Astrocyte (in vitro differentiated cells and primary cell): ENCODE measurements around the gene CHD9NB.

Experiments used
- EZH2 ChIP-seq: IDR thresholded peaks from 2 replicates; pipeline ENCODE4 v1.6.1; 2012; ENCODE audit warnings: mild to moderate bottlenecking, low read length, inconsistent platforms; ENCODE audit not compliant: insufficient read depth
- TF ChIP-seq, protein P1 (sequence below): IDR thresholded peaks from 2 replicates; pipeline ENCODE4 v1.5.1; 2011; ENCODE audit warnings: low read depth, mild to moderate bottlenecking, inconsistent platforms, low read length, moderate library complexity; ENCODE audit not compliant: insufficient read depth

DNA sequence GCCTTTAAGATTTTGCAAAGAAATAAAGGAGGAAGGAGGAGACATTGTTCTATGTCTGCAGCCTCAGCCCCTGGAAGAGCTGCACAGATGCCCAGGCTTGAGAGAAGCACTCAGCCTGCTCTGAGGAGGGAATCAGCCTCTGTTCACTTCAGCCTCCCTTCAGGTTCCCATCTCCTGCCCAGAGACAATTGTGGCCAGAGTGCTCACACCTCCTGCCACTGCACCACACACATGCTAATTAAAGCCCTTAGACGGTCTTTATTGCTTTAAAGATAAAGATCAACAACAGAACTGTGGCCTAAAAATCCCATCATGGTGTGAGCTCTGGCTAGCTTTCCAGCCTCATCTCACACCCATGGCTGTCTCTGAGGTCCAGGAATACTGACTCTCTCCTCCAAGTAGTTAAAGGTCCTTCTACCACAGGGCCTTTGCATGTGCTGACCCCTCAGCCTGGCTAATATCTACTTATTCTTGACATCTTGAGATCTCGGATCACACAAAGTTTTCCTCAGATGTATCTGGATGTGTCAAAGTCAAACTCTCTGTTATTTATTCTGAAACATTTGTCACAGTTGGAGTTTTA lies 33.8 kb downstream of the CHD9NB start:
- TF ChIP-seq, protein P1, sequence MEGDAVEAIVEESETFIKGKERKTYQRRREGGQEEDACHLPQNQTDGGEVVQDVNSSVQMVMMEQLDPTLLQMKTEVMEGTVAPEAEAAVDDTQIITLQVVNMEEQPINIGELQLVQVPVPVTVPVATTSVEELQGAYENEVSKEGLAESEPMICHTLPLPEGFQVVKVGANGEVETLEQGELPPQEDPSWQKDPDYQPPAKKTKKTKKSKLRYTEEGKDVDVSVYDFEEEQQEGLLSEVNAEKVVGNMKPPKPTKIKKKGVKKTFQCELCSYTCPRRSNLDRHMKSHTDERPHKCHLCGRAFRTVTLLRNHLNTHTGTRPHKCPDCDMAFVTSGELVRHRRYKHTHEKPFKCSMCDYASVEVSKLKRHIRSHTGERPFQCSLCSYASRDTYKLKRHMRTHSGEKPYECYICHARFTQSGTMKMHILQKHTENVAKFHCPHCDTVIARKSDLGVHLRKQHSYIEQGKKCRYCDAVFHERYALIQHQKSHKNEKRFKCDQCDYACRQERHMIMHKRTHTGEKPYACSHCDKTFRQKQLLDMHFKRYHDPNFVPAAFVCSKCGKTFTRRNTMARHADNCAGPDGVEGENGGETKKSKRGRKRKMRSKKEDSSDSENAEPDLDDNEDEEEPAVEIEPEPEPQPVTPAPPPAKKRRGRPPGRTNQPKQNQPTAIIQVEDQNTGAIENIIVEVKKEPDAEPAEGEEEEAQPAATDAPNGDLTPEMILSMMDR, result no peak
- no peak for TF ChIP-seq EZH2
